Measurements from ENCODE around the gene TMEM221.
"Not testable (repeated sequence)": the region's sequence is repeated elsewhere in the genome, so short reads cannot be mapped to it uniquely, and the experiment has no call there.

Gene TMEM221

DNA sequence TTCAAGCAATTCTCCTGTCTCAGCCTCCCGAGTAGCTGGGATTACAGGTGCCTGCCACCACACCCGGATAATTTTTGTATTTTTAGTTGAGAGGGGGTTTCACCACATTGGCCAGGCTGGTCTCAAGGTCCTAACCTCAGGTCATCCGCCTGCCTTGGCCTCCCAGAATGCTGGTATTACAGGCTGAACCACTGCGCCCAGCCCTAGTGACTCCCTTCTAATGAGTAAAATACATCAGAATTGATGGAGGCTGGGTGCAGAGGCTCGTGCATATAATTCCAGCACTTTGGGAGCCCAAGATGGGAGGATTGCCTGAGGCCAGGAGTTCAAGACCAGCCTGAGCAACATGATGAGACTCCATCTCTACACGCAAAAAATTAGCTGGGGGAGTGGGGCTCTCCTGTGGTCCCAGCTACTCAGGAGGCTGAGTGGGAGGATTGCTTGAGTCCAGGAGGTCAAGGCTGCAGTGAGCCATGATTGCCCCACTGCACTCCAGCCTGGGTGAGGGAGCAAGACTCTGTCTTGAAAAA, 26.6 kb upstream of the TMEM221 start:
- H3K27ac ChIP-seq = peak overlapping the region; percentile 58

DNA sequence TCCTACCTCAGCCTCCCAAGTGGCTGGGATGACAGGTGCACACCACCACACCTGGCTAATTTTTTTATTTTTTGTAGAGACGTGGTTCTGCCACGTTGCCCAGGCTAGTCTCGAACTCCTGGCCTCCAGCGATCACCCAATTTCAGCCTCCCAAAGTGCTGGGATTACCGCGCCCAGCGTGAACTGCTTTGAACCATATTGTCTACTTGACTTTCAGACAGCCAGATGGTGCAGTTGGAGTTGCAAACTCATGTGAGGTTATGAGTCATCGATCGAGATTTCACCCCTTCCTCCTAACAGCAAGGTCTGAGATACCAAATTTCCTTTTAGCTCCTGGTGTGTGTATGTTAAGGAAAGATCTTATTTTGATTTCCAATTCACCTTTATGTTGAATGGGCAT, 24.6 kb upstream of the TMEM221 start:
- peak; percentile 34 for DNase-seq (ENCODE audit: low read depth, low spot score)

More for the DNA sequence above, 26.6 kb upstream of the TMEM221 start:
- not testable (repeated sequence) for DNase-seq (ENCODE audit: low read depth, low spot score)

DNA sequence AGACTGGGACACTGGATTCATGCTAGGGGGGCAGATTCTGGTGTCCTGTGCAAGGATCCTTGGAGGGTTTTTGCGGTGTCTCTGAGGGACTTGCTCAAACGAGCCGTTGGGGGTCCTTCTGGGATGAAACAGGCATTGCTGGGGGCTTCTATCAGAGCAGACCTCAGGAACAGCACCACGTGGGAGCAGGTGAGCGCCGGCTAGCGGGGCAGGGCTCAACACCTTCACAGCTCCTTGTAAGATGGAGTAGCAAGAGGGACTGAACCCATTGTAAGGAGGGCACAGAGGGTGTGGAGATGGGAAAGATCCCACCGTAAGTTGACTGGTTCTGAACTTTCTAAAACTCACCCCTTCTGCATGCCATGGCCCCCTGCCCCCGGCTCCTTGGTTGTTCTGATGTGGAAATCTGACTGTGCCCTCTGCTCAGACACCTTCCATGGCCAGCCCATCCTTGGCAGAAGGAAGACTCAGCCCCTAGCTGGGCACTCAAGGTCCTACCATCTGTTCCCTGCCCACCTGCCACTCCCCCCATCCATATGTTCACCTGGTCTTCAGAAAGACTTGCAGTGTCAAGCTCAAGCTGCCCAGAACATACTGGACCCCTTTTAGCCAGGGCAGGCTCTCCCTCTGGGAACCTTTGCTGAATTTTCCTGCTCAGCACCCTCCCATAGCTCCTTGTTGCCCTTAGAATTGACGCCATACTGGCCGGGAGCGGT, 23.1 kb upstream of the TMEM221 start:
- DNase-seq (ENCODE audit: low read depth, low spot score) = no peak
- no peak overlapping the region for H3K27ac ChIP-seq

More for the DNA sequence above, 24.6 kb upstream of the TMEM221 start:
- H3K27ac ChIP-seq = peak overlapping the region; percentile 44

DNA sequence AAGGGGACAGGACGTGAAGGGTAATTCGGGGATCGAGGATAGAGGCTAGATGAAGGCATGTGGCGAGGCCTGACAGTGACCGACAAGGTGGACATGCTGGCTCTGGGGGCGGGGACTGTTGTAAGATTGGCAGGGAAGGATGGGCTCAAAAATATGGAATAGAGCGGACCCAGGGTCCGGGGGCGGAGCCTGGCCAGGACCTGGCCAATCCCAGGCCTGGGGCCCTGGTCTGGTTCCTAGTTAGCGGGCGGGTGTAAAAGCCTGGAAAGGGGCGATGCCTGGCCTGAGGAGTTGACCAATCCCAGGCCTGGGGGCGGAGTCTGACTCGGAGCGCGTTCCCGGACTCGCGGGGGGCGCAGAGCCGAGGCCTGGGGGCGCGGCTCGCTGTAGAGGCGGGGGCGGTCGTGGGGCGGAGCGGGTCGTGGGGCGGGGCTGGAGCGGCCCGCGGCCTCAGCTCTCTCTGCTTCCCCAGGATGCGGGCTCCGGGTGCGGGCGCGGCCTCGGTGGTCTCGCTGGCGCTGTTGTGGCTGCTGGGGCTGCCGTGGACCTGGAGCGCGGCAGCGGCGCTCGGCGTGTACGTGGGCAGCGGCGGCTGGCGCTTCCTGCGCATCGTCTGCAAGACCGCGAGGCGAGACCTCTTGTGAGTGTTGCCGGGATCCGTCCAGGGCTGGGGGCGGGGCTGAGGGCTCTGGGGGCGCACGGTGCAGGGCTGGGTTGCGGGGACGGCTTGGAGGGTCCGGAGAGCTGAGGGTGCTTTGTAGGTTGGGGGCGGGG, 21.8 kb upstream of the TMEM221 start, which contains the start of gene SLC27A1:
TSS of gene SLC27A1 (plus strand) at position 457 of the 774 bp plus-strand sequence. CDS start at position 474, 17 bp downstream.
- DNase-seq (ENCODE audit: low read depth, low spot score) = peak; percentile 92
- H3K27ac ChIP-seq = peak within 1 kb of the TSS; percentile 71

DNA sequence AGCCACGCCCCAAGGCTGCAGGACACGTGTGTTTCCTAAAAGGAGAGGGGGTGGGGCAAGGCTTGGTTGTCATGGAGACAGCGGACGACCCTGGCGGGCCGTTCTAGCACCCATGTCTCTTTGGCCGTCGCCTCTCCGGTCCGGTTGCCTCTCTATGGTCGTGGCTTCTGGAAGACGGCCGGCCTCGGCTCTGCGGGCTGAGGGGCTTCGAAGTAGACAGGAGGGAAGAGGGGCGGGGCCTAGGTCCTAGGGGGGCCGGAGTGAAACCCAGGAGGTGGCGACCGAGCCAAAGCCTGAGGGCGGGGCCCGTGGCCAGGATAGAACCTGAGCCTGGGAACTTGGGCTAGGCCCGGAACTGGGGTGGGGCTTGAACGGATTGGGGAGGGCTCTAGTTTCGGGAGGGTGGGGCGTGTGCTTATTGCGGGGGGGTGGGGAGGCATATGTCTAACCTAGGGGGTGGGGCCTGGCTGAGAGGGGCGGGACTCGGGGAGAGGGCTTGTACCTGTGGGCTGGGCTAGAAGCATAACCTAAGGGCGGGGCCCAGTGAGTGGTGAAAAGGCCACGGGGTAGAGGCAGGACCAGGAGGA, 21.1 kb upstream of the TMEM221 start:
- peak overlapping the region; percentile 71 for H3K27ac ChIP-seq
- DNase-seq (ENCODE audit: low read depth, low spot score) = peak; percentile 90

DNA sequence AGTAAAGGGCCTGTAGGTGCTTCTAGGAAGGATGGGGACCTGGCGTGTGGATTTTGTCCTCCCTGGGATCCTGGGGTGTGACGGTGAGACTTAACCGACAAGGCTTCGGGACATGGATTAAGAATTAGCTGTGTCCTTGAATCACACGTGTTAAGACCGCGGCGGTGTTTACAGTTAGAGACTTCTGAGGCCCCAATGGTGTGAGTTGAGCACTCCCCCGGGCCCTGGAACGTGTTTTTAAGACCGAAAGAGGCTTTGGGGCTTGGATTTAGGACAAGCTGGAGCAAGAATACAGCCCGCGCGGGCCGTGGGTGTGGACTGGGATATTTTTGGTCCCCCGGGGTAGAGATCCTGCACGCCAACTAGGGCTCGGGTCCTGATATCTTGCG, 20.6 kb upstream of the TMEM221 start:
- no peak for DNase-seq (ENCODE audit: low read depth, low spot score)
- peak overlapping the region; percentile 71 for H3K27ac ChIP-seq

DNA sequence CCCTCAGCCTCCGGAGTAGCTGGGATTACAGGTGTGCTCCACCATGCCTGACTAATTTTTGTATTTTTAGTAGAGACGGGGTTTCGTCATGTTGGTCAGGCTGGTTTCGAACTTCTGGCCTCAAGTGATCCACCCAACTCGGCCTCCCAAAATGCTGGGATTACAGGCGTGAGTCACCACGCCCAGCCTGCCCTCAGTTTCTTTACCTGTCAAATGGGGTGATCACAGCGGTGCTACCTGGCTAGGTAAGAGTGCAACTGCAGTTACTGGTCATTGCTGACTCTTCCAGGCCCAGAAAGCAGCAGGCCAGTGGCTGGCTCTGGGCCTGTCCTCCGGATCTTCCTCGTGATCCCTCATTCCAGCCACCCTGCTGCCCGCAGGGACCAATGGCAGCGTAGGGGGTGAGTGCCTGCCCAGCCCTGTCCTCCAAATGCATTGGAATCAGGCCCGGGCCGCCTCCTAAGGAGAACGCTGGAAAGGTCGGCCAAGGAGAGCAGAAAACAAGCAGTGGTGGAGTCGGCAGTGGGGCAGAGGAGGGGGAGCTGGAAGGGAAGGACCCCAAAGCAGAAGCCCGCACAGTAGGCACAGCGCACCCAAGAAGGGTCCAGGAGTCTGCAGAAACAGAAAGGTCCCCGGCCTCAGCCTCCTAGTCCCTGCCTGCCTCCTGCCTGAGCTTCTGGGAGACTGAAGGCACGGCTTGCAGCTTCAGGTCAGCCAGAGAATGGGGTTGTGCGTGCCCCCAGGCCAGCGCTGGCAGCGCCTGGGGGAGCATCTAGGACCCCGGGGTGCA, 20.0 kb upstream of the TMEM221 start:
- peak overlapping the region; percentile 71 for H3K27ac ChIP-seq
- DNase-seq (ENCODE audit: low read depth, low spot score) = no peak

DNA sequence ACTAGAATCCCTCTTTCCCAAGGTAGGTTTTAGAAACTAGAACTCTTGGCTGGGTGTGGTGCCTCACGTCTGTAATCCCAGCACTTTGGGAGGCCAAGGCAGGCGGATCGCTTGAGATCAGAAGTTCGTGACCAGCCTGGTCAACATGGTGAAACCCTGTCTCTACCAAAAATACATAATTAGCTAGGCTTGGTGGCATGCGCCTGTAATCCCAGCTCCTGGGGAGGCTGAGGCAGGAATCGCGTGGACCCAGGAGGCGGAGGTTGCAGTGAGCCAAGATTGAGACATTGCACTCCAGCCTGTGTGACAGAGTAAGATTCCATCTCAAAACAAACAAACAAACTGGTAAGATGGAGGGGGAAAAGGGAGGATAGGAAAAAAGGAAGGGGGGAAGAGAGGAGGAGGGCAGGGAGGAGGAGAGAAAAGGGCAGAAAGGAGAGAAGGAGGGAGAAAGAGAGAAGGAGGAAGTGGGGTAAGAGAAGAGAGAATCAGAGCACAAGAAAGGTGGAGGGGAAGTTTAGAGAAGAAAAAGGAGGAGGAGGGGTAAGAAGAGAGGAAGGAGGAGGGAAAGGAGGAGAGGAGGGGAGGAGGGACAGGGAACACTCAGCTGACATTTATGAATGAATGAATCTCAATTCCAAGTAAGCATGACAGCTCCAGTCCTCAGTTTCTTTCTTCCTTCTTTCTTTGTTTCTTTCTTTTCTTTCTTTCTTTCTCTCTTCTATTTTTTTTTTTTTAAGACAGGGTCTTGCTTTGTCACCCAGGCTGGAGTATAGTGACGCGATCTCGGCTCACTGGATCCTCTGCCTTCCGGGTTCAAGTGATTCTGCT, 19.2 kb upstream of the TMEM221 start:
- no peak overlapping the region for H3K27ac ChIP-seq
- DNase-seq (ENCODE audit: low read depth, low spot score) = no peak

DNA sequence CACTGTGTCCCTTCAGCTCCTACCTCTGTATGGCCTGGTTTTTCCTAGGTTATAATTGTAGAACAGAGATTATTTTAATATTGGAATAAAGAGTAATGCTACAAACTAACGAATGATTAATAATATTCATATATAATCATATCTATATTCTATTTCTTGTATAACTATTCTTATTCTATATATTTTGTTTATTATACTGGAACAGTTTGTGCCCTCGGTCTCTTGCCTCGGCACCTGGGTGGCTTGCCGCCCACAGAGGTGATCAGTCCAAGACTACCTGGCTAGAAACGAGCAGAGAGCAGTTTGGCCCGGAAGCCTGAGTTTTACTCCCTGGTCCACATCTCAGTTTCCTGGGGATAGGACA, 18.0 kb upstream of the TMEM221 start:
- H3K27ac ChIP-seq = no peak overlapping the region
- DNase-seq (ENCODE audit: low read depth, low spot score) = no peak

DNA sequence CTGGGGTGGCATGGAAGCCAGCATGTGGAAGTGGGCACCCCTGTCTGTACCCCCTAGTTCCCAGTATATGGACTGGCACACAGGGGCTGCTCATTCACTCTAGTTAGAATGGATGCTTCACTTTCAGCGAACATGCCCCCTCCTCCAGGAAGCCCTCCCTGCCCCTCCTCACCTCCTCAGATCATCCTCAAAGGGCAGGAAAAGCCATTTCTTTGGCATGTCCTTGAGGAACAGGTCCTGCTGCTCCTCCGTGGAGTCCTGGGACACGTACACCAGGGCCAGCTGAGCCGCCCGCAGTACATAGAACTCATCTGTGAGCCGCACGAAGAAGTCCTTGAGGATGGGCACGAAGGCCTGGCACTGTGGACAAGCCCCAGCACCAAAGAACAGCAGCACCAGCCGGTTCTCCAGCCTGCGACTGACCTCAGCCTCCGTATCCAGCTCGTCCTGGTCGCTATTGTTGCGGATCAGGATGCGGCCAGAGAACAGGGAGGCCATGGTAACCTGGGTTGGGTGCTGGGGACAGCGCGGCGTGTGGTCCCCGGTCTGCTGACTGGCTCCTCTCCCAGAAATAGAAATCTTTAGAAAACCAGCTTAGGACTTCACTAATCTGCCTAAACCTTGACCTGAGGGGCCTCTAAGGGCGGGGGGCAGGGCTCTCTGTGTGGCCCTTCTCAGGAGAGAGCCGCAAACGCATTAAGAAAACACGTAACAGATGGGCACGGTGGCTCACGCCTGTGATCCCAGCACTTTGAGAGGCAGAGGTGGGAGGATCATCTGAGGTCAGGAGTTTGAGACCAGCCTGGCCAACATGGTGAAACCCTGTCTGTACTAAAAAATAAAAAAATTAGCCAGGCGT, 12.1 kb upstream of the TMEM221 start, which contains the start of gene NXNL1:
TSS of gene NXNL1 (minus strand) at position 555 of the 859 bp plus-strand sequence. CDS start at position 498, 57 bp downstream.
- no peak within 1 kb of the TSS for H3K27ac ChIP-seq
- DNase-seq (ENCODE audit: low read depth, low spot score) = no peak

DNA sequence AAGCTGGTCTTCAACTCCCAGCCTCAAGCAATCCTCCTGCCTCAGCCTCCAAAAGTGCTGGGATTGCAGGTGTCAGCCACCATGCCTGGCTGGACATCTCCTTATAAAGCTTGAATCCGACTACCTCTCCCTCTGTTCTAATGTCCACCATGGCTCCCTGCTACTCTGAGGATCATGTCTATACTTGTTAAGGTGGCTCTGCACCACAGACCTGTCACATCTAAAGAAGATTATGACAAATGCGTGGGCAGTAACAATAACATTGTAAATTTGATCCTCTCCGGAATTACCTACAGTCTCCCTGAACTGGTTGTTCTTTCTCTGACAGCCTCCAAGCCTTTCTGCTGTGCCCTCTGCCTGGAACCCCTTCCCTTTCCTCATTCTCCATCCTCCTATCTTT, 10.5 kb upstream of the TMEM221 start:
- no peak for DNase-seq (ENCODE audit: low read depth, low spot score)

DNA sequence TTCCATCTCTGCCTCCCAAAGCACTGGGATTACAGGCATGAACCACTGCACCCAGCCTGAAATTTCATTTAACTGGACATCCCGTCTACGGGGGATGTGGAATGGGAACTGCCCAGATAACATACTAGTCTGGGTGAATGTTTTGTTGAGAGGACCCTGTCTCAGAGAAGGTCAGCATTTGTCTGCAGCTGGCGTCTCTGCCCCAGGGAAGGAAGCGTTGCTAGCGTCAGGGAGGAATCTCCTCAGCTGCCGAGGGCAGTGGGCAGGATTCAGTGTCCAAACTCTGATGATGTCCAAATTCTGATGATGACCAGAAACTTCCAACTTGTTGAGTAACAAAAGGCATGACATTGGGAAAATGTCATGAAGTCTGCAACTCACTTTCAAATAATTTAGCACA, 9.1 kb upstream of the TMEM221 start:
- no peak overlapping the region for H3K27ac ChIP-seq
- DNase-seq (ENCODE audit: low read depth, low spot score) = no peak

More for the DNA sequence above, 10.5 kb upstream of the TMEM221 start:
- H3K27ac ChIP-seq = no peak overlapping the region

DNA sequence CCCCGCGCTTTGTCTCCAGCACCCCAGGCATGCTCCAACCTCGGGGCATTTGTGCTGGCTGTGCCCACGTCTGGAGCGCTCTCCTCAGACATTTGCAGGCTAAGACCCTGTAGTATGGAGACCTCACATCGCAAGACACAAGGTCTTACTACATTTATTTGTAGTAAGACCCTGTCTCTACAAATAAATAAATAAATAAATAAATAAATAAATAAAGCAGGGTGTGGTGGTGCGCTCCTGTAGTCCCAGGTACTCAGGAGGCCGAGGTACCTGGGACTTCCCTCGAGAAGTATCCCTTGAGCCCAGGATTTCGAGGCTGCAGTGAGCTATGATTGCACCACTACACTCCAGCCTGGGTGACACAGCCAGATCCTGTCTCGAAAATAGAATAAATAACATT, 7.7 kb upstream of the TMEM221 start:
- no peak overlapping the region for H3K27ac ChIP-seq
- DNase-seq (ENCODE audit: low read depth, low spot score) = no peak

DNA sequence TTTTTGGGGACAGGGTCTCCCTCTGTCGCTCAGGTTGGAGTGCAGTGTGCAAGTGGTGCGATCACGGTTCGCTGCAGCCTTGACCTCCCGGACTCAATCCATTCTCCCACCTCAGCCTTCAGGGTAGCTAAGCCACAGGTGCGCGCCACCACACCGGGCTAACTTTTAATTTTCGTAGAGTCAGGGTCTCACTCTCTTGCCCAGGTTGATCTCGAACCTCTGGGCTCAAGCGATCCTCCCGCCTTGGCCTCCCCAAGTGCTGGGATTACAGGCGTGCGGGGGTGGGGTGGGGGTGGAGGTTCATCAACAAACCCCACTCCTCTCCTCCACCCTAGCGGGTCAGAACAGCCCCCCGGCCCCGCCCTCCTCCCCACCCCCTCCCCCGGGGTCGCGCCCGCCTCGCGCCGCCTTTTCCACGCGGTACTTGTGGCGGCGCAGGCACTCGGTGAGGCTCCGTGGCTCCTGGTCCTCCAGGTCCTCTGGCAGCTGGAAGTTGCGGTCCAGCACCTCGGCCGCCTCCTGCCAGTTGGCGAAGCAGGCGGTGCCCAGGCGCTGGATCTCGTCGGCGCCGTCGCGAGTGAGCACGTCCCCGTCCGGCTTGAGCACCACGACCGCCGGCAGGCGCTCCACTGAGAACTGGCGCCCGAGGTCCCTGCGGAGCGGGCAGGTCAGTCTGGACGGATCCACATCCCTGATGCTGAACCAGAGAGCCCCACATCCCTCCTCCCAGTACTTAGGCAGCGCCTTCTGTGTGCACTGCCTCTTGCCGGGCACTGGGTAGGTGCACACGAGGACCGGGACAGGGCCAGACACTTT, 7.0 kb upstream of the TMEM221 start:
- DNase-seq (ENCODE audit: low read depth, low spot score) = no peak
- no peak overlapping the region for H3K27ac ChIP-seq

DNA sequence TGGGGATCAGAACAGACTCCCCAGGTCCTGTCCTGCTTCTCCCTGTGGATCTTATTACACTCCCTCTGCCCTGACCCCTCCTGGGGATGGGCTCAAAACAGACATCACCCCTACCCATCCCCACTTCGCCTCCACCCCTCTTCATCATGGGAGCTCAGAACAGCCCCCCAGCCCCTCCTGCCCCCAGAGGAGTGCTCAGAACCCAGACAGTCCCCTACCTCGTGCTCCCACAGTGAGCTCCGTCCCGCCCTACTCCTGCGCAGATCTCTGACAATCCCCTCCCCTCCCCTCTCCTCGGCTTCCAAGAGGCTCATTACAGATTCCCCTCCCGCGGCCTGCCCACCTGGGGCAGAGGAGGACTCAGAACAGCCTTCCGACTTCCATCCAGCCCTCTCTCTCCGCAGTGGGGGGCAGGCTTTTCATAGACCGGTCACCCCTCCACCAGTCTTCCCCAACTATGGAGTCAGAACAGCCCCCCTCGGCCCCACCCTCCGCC, 6.2 kb upstream of the TMEM221 start:
- DNase-seq (ENCODE audit: low read depth, low spot score) = no peak
- H3K27ac ChIP-seq = no peak overlapping the region

DNA sequence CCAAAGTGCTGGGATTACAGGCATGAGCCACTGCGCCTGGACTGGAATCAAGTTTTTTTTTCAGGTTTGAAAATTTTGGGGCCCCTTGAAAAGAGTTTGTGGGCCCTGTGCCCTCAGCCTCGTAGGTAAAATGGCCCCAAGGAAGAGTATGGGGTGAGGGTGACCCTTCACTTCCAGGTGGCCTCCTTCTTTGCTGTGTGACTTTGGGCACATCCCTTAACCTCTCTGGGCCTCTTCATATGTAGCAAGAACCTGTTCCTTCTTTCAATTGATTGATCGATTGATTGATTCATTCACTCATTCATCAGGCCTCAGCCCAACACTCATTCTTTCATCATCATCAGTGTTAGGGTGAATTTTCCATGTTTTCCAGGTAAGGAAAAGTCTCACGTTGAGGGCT, 3.4 kb upstream of the TMEM221 start:
- H3K27ac ChIP-seq = no peak overlapping the region
- no peak for DNase-seq (ENCODE audit: low read depth, low spot score)
